ENCODE measurements around the gene EXOSC6.
"Not testable (repeated sequence)": the region's sequence is repeated elsewhere in the genome, so short reads cannot be mapped to it uniquely, and the experiment has no call there.

The EXOSC6 gene

GRCh38 chr16:70198230-70198629, 53.5 kb downstream of the EXOSC6 start:
- DNase-seq, result not testable (repeated sequence)

GRCh38 chr16:70197611-70198010, 54.1 kb downstream of the EXOSC6 start:
- not testable (repeated sequence) for DNase-seq
